Astrocyte of the cerebellum (primary cell): ENCODE results near the gene FLG.
"Not testable (repeated sequence)": the region's sequence is repeated elsewhere in the genome, so short reads cannot be mapped to it uniquely, and the experiment has no call there.

Experiments
- DNase-seq: peaks from one replicate; pipeline ENCODE4 v3.0.0-alpha.2; 2011; ENCODE audit warnings: low read depth
- H3K4me3 ChIP-seq: 2 replicates; pipeline ENCODE4 v1.5.1; 2011; ENCODE audit warnings: mild to moderate bottlenecking, low read depth, low read length, moderate library complexity
- in situ Hi-C: cut with HindIII; loops from 2 replicates; pipeline ENCODE4 v1.10.0; 2017; ENCODE audit warnings: low sequenced_read_pairs
- TF ChIP-seq, protein P1 (sequence below): IDR thresholded peaks from 2 replicates; pipeline ENCODE4 v1.5.1; 2012; ENCODE audit warnings: low read length, low read depth, moderate library complexity, mild to moderate bottlenecking; ENCODE audit errors: missing control alignments

Gene FLG

DNA sequence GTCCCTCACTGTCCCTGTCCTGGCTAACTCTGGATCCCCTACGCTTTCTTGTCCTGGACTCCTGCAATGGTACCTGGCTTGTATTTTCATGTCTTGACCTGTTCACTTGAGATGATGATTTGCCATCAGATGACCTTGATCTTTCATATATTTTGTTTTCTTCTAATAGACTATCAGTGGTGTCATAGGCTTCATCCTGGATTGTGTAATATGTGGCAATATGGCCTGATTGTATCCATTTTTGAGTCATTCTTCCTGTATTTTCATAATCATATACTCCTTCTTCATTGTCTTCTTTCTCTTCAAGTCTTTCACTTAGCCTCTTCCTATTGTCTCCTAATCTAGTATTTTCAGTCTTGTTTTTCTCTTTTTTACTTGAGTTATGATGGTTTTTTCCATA lies 11.1 kb downstream of the FLG start:
- DNase-seq = no peak
- TF ChIP-seq, protein P1, sequence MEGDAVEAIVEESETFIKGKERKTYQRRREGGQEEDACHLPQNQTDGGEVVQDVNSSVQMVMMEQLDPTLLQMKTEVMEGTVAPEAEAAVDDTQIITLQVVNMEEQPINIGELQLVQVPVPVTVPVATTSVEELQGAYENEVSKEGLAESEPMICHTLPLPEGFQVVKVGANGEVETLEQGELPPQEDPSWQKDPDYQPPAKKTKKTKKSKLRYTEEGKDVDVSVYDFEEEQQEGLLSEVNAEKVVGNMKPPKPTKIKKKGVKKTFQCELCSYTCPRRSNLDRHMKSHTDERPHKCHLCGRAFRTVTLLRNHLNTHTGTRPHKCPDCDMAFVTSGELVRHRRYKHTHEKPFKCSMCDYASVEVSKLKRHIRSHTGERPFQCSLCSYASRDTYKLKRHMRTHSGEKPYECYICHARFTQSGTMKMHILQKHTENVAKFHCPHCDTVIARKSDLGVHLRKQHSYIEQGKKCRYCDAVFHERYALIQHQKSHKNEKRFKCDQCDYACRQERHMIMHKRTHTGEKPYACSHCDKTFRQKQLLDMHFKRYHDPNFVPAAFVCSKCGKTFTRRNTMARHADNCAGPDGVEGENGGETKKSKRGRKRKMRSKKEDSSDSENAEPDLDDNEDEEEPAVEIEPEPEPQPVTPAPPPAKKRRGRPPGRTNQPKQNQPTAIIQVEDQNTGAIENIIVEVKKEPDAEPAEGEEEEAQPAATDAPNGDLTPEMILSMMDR = no peak
- in situ Hi-C loops = no loop called here
- no peak overlapping the region for H3K4me3 ChIP-seq

DNA sequence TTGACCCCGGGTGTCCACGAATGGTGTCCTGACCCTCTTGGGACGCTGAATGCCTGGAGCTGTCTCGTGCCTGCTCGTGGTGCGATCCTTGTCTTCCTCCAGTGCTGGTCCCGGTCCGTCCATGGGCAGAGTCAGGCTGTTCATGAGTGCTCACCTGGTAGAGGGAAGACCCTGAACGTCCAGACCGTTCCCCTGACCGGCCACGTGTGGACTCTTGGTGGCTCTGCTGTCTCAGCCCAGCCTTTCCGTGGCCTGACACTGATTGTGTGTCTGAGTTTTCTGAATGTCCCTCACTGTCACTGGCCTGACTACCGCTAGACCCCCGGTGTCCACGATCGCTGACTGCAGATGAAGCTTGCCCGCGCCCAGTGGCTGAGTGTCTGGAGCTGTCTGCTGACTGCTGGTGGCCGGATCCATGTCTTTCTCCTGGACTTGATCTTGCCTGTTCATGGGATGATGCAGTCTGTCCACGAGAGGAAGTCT lies 11.7 kb downstream of the FLG start:
- no peak for DNase-seq
- TF ChIP-seq, protein P1 = no peak
- H3K4me3 ChIP-seq = no peak overlapping the region
- in situ Hi-C loops = no loop called here

DNA sequence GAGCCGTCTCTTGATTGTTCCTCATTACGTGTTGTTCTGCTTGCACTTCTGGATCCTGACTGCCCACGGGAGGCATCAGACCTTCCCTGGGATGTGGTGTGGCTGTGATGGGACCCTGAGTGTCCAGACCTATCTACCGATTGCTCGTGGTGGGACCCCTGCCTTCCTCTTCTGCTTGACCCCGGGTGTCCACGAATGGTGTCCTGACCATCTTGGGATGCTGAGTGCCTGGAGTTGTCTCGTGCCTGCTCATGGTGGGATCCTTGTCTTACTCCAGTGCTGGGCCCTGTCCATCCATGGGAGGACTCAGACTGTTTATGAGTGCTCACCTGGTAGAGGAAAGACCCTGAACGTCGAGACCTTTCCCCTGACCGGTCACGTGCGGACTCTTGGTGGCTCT lies 12.9 kb downstream of the FLG start:
- H3K4me3 ChIP-seq, in situ Hi-C loops: not testable (repeated sequence)

DNA sequence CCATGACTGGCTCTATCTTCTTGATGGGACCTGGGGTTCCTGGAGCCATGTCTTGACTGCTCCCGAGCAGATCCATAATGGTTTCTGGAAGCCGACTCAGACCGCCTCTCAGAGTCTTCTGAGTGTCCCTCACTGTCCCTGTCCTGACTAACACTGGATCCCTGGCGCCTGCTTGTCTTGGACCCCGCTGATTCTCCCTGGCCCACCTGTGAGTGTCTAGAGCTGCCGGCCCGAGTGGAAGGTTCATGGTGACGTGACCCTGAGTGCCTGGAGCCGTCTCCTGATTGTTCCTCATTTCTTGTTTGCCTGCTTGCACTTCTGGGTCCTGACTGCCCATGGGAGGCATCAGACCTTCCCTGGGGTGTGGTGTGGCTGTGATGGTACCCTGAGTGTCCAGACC lies 15.1 kb downstream of the FLG start:
- in situ Hi-C loops = no loop called here
- no peak for DNase-seq
- no peak overlapping the region for H3K4me3 ChIP-seq
- TF ChIP-seq, protein P1 = no peak

More for the DNA sequence above, 12.9 kb downstream of the FLG start:
- not testable (repeated sequence) for DNase-seq

DNA sequence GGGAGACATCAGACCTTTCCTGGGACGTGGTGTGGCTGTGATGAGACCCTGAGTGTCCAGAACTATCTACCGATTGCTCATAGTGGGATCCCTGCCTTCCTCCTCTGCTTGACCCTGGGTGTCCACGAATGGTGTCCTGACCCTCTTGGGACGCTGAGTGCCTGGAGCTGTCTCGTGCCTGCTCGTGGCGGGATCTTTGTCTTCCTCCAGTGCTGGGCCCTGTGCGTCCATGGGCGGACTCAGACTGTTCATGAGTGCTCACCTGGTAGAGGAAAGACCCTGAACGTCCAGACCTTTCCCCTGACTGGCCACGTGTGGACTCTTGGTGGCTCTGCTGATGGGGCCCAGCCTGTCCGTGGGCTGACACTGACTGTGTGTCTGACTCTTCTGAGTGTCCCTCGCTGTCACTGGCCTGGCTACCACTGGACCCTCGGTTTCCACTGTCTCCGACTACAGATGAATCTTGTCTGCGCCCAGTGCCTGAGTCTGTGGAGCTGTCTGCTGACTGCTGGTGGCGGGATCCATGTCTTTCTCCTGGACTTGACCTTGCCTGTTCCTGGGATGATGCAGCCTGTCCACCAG lies 15.6 kb downstream of the FLG start:
- H3K4me3 ChIP-seq, DNase-seq, in situ Hi-C loops: not testable (repeated sequence)

DNA sequence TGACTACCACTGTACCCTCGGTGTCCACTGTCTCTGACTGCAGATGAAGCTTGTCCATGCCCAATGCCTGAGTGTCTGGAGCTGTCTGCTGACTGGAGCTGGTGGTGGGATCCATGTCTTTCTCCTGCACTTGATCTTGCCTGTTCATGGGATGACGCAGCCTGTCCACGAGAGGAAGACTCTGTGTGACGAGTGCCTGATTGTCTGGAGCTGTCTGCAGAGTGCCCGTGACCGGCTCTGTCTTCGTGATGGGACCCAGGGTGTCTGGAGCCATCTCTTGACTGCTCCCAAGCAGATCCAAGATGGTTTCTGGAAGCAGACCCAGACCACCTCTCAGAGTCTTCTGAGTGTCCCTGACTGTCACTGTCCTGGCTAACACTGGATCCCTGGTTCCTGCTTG lies 16.3 kb downstream of the FLG start:
- H3K4me3 ChIP-seq, in situ Hi-C loops, DNase-seq: not testable (repeated sequence)

DNA sequence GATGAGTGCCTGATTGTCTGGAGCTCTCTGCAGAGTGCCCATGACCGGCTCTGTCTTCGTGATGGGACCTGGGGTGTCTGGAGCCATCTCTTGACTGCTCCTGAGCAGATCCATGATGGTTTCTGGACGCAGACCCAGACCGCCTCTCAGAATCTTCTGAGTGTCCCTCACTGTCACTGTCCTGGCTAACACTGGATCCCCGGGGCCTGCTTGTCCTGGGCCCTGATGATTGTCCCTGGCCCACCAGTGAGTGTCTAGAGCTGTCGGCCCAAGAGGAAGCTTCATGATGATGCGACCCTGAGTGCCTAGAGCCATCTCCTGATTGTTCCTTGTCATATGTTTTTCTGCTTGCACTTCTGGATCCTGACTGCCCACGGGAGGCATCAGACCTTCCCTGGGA lies 17.1 kb downstream of the FLG start:
- H3K4me3 ChIP-seq, DNase-seq, in situ Hi-C loops: not testable (repeated sequence)

DNA sequence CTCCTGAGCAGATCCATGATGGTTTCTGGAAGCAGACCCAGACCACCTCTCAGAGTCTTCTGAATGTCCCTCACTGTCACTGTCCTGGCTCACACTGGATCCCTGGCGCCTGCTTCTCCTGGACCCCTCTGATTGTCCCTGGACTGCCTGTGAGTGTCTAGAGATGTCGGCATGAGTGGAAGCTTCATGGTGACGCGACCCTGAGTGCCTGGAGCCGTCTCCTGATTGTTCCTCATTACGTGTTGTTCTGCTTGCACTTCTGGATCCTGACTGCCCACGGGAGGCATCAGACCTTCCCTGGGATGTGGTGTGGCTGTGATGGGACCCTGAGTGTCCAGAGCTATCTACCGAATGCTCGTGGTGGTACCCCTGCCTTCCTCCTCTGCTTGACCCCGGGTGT lies 18.9 kb downstream of the FLG start:
- H3K4me3 ChIP-seq, DNase-seq, in situ Hi-C loops: not testable (repeated sequence)

DNA sequence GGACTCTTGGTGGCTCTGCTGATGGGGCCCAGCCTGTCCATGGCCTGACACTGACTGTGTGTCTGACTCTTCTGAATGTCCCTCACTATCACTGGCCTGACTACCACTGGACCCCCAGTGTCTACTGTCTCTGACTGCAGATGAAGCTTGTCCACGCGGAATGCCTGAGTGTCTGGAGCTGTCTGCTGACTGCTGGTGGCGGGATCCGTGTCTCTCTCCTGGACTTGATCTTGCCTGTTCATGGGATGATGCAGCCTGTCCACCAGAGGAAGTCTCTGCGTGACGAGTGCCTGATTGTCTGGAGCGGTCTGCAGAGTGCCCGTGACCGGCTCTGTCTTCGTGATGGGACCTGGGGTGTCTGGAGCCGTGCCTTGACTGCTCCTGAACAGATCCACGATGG lies 20.3 kb downstream of the FLG start:
- in situ Hi-C loops, H3K4me3 ChIP-seq, DNase-seq: not testable (repeated sequence)

DNA sequence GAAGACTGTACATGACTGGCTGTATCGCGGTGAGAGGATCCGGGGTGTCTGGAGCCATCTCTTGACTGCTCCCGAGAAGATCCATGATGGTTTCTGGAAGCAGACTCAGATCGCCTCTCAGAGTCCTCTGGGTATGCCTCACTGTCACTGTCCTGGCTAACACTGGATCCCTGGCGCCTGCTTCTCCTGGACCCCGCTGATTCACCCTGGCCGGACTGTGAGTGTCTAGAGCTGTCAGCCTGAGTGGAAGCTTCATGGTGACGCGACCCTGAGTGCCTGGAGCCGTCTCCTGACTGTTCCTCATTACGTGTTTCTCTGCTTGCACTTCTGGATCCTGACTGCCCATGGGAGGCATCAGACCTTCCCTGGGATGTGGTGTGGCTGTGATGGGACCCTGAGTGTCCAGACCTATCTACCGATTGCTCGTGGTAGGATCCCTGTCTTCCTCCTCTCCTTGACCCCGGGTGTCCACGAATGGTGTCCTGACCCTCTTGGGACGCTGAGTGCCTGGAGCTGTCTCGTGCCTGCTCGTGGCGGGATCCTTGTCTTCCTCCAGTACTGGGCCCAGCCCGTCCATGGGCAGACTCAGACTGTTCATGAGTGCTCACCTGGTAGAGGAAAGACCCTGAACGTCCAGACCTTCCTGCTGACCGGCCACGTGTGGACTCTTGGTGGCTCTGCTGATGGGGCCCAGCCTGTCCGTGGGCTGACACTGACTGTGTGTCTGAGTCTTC lies 21.7 kb downstream of the FLG start:
- DNase-seq, H3K4me3 ChIP-seq, in situ Hi-C loops: not testable (repeated sequence)

DNA sequence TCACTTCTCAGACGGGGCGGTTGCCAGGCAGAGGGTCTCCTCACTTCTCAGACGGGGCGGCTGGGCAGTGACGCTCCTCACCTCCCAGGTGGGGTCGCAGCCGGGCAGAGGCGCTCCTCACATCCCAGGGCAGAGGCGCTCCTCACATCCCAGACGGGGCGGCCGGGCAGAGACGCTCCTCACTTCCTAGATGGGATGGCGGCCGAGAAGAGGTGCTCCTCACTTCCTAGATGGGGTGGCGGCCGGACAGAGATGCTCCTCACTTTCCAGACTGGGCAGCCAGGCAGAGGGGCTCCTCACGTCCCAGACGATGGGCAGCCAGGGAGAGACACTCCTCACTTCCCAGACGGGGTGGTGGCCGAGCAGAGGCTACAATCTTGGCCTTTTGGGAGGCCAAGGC lies 68.6 kb downstream of the FLG start:
- in situ Hi-C loops, H3K4me3 ChIP-seq, DNase-seq: not testable (repeated sequence)
